ENCODE data around the gene AGMO. TPM values are rescaled to one million over a fixed set of nuclear protein-coding genes. Genes with fewer than 3 reads are reported as not detected.

The AGMO gene
- total and polyA plus RNA-seq, 2 of the 8 experiments (the other 6 are each of a cell fraction or from before 2014, with no cell fraction given) = 0.22 to 0.45 TPM

DNA sequence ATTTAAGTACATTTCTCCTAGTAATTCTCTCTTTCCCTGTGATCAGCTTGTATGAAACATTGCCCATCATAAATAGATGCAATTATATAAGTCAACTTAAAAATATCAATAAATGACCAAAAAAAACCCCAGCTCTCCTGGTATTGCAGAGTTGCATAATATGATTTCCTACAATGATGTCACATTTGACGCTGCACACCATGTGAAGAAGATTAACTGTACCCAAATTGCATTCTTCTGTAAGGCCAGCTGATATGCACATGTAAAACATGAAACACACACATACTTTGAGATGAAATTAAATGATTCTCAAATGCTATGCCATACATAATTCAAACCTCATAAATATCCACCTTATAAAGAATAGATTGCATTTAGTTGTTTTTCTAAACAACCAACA is 115.5 kb downstream of the AGMO start:
- DNase-seq (ENCODE audit: low read depth in 1 of 2, low spot score in 2 of 2) = no peak
- H3K23me2 ChIP-seq (ENCODE audit: low read depth, low read length) = no peaks in the 10 kb centered on the region
- no peak overlapping the region for H3K14ac ChIP-seq (ENCODE audit: insufficient read length)
- H3K9me3 ChIP-seq (ENCODE audit: insufficient read depth in 2 of 2, low read depth in 1 of 2, low read length in 1 of 2) = no peaks in the 10 kb centered on the region
- no peak overlapping the region for H2BK15ac ChIP-seq (ENCODE audit: low read length)
- no peak overlapping the region for H3K18ac ChIP-seq (ENCODE audit: extremely low read depth, low read length)
- no peak overlapping the region for H3K4me2 ChIP-seq (ENCODE audit: insufficient read depth in 1 of 2, low read depth in 2 of 2, low read length in 2 of 2)
- CTCF ChIA-PET (ENCODE audit: partially characterized antibody) = no interaction called here
- no peak overlapping the region for H2AK5ac ChIP-seq (ENCODE audit: low read depth, low read length)
- H3K27me3 ChIP-seq (replicated peaks in 1 of 4; ENCODE audit: control insufficient read depth in 3 of 4, extremely low read depth in 1 of 4, insufficient read depth in 3 of 4, low read length in 3 of 4) = no peaks in the 10 kb centered on the region
- H3K79me2 ChIP-seq (ENCODE audit: control insufficient read depth in 1 of 2, insufficient read depth in 2 of 2, low read length in 2 of 2) = no peaks in the 10 kb centered on the region
- H2AFZ ChIP-seq (ENCODE audit: low read length) = no peak overlapping the region
- H3K4ac ChIP-seq (replicated peaks; ENCODE audit: insufficient read length, low read depth, low read length) = no peak overlapping the region
- no peaks in the 10 kb centered on the region for H3K4me1 ChIP-seq (replicated peaks in 1 of 4; ENCODE audit: control insufficient read depth in 3 of 4, insufficient read depth in 4 of 4, low read length in 3 of 4)
- no peak overlapping the region for H3K9ac ChIP-seq (replicated peaks in 1 of 4; ENCODE audit: extremely low read depth in 1 of 4, low read depth in 3 of 4, low read length in 3 of 4)
- POLR2A ChIA-PET (ENCODE audit: partially characterized antibody) = no interaction called here
- H3K56ac ChIP-seq (replicated peaks; ENCODE audit: insufficient read length, low read depth, low read length) = no peak overlapping the region
- peaks cover 0 to 2% of the 10 kb centered on the region in 2 experiments for H4K20me1 ChIP-seq (replicated peaks in 1 of 2; ENCODE audit: control insufficient read depth in 1 of 2, insufficient read depth in 2 of 2, low read length in 2 of 2)
- no peak overlapping the region for H2BK12ac ChIP-seq (ENCODE audit: low read depth, low read length)
- H3K79me1 ChIP-seq (ENCODE audit: low read depth, low read length) = no peaks in the 10 kb centered on the region
- no peak overlapping the region for H3K27ac ChIP-seq (ENCODE audit: low read depth, low read length)
- no peak for FAIRE-seq
- no peak overlapping the region for H2BK5ac ChIP-seq (ENCODE audit: low read depth, low read length)
- no peak overlapping the region for H4K8ac ChIP-seq (ENCODE audit: extremely low read depth, insufficient read depth, low read length)
- no peak overlapping the region for H2BK120ac ChIP-seq (replicated peaks; ENCODE audit: low read depth, low read length)
- no peak overlapping the region for H3K4me3 ChIP-seq (ENCODE audit: extremely low read depth in 1 of 4, insufficient read depth in 2 of 4, low read depth in 3 of 4, low read length in 4 of 4)
- no peak overlapping the region for H4K5ac ChIP-seq (ENCODE audit: insufficient read length, low read depth, low read length)
- WGBS, 2 experiments (ENCODE audit: extremely low coverage in 1 of 2, insufficient coverage in 1 of 2, insufficient read length in 1 of 2, insufficient replicate concordance in 2 of 2, low coverage in 1 of 2, low lambda C conversion rate in 2 of 2, missing lambda C conversion rate in 1 of 2) = 0% methylated on average over 1 of the region's 1 CpG; no CpG with 5 or more reads in 1 of the 2 experiments
- H4K91ac ChIP-seq (replicated peaks; ENCODE audit: insufficient read length, low read length) = no peak overlapping the region
- H3K36me3 ChIP-seq (ENCODE audit: control insufficient read depth in 2 of 4, insufficient read depth in 4 of 4, low read length in 3 of 4) = no peaks in the 10 kb centered on the region
- H2BK20ac ChIP-seq (ENCODE audit: low read length) = no peak overlapping the region
- H3K23ac ChIP-seq (ENCODE audit: insufficient read length) = no peak overlapping the region
- TF ChIP-seq FOSL1 (IDR thresholded peaks at IDR 0.05; ENCODE audit: insufficient read depth, low read depth, low read length) (no peak), EZH2 (IDR thresholded peaks at IDR 0.05; ENCODE audit: low read depth, low read length, severe bottlenecking) (no peak), CTBP2 (IDR thresholded peaks at IDR 0.05; ENCODE audit: borderline replicate concordance, insufficient read depth, insufficient read length, low read length) (no peak), RXRA (IDR thresholded peaks at IDR 0.05; ENCODE audit: insufficient read depth, low read depth, low read length) (no peak), CHD1 (IDR thresholded peaks at IDR 0.05; ENCODE audit: low read depth, low read length) (no peak), BACH1 (IDR thresholded peaks at IDR 0.05; ENCODE audit: low read length) (no peak), SUZ12 (IDR thresholded peaks at IDR 0.05; ENCODE audit: low read length) (no peak), SP2 (IDR thresholded peaks at IDR 0.05; ENCODE audit: low read length) (no peak), NANOG (IDR thresholded peaks at IDR 0.05; ENCODE audit: insufficient read depth, low read depth, low read length, poor library complexity, severe bottlenecking) (no peak), SIRT6 (IDR thresholded peaks at IDR 0.05; ENCODE audit: low read length) (no peak), BRCA1 (IDR thresholded peaks at IDR 0.05; ENCODE audit: low read depth, low read length) (no peak), YY1 (IDR thresholded peaks at IDR 0.05; ENCODE audit: low read depth, low read length) (no peak), TBP (IDR thresholded peaks at IDR 0.05; ENCODE audit: low read depth, low read length) (no peak), HDAC6 (IDR thresholded peaks at IDR 0.05; ENCODE audit: low read depth, low read length) (no peak)
- TF ChIP-seq, protein P1, sequence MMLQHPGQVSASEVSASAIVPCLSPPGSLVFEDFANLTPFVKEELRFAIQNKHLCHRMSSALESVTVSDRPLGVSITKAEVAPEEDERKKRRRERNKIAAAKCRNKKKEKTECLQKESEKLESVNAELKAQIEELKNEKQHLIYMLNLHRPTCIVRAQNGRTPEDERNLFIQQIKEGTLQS (IDR thresholded peaks at IDR 0.05; ENCODE audit: insufficient read depth, low read depth, low read length) = no peak
